GM03348 (cell line): ENCODE results near the gene VWDE.

Experiments
- DNase-seq: peaks from one replicate; pipeline ENCODE4 v3.0.0; 2012; ENCODE audit warnings: low spot score

VWDE gene

GRCh38 chr7:12281038-12281437, 122.6 kb downstream of the VWDE start:
- DNase-seq: no peak
